HCT116 (cell line): Measurements from ENCODE around the gene CDH13. TPM values are rescaled to one million over a fixed set of nuclear protein-coding genes. Genes with fewer than 3 reads are reported as not detected.

Source experiments
- ATAC-seq: fragments of 200-7000 bp; cut with Tn5 transposase; 2 replicates; pipeline ENCODE4 v1.9.1; 2020; ENCODE audit warnings: mild to moderate bottlenecking, moderate library complexity
- BruUV-seq: library from RNA; stranded (reverse); fragments of 400-500 nt; replicated peaks from 2 replicates; lab custom pipeline; 2021; lab: Mats Ljungman, UMichigan
- CTCF ChIA-PET: fragments of 300-600 bp; sonication (Branson Sonifier 250); formaldehyde crosslinking; loops from one replicate; lab custom pipeline; 2021; ENCODE audit warnings: antibody characterized with exemption; lab: Charles Lee
- POLR2A ChIA-PET: fragments of 300-600, 350-600 bp; sonication (Branson Sonifier 250); formaldehyde crosslinking; loops from one replicate; lab custom pipeline; 2021; ENCODE audit warnings: antibody characterized with exemption; lab: Charles Lee
- RAD21 ChIA-PET, 2 experiments: fragments of 300-600 bp; sonication (Branson Sonifier 250); formaldehyde crosslinking; loops; one replicate each; lab custom pipeline; 2023; ENCODE audit warnings: low total read pairs in 2 of 2; ENCODE audit not compliant: uncharacterized antibody in 2 of 2, unreplicated experiment in 2 of 2, low non-redundant PET in 1 of 2; lab: Charles Lee
- DNase-seq: peaks from one replicate; pipeline ENCODE4 v3.0.0-alpha.2; 2010; ENCODE audit warnings: low read depth, low spot score
- H2AFZ ChIP-seq: fragments of 200-600 bp; shearing (Covaris generic), sonication (generic); 2 replicates; pipeline ENCODE4 v1.6.1; 2017; ENCODE audit warnings: low read depth, mixed run types, mixed read lengths, antibody characterized with exemption, low read length; ENCODE audit not compliant: poor library complexity, severe bottlenecking
- H3K27ac ChIP-seq: 2 replicates; pipeline ENCODE4 v1.5.1; 2012; ENCODE audit warnings: low read depth, low read length
- H3K27me3 ChIP-seq: fragments of 200-600 bp; sonication (generic); 2 replicates; pipeline ENCODE4 v1.6.1; 2016; ENCODE audit warnings: mixed run types, low read length, mixed read lengths; ENCODE audit not compliant: insufficient read depth
- H3K36me3 ChIP-seq, 2 experiments: fragments of 200-500 bp in 1 of 2; fragments of 200-600 bp in 1 of 2; sonication (Bioruptor generic) in 1 of 2; sonication (generic) in 1 of 2; 2 replicates each; pipeline versions ENCODE4 v1.5.1 to v1.6.1; 2014 to 2016; ENCODE audit warnings: low read length in 2 of 2, inconsistent platforms in 1 of 2, mixed read lengths in 1 of 2, mixed run types in 1 of 2; ENCODE audit not compliant: insufficient read depth in 2 of 2, control insufficient read depth in 1 of 2
- H3K4me1 ChIP-seq, 2 experiments: fragments of 200-600 bp in 1 of 2; sonication (generic) in 1 of 2; 2 replicates each; pipeline versions ENCODE4 v1.5.1 to v1.6.1; 2012 to 2017; ENCODE audit warnings: low read length in 2 of 2, inconsistent platforms in 1 of 2, mild to moderate bottlenecking in 1 of 2, mixed read lengths in 1 of 2, mixed run types in 1 of 2, moderate library complexity in 1 of 2; ENCODE audit not compliant: insufficient read depth in 2 of 2, control insufficient read depth in 1 of 2
- H3K4me2 ChIP-seq: fragments of 200-600 bp; sonication (generic); 2 replicates; pipeline ENCODE4 v1.6.1; 2017; ENCODE audit warnings: mixed run types, low read length, mixed read lengths
- H3K4me3 ChIP-seq, 2 experiments: fragments of 200-600 bp in 1 of 2; sonication (generic) in 1 of 2; replicated peaks in 1 of 2; 2 replicates each; pipeline ENCODE4 v1.5.1; 2011 to 2016; ENCODE audit warnings: low read length in 2 of 2, control low read depth in 1 of 2, low read depth in 1 of 2, mild to moderate bottlenecking in 1 of 2, mixed read lengths in 1 of 2, mixed run types in 1 of 2
- H3K79me2 ChIP-seq: fragments of 200-600 bp; sonication (generic); 2 replicates; pipeline ENCODE4 v1.6.1; 2017; ENCODE audit warnings: mild to moderate bottlenecking, mixed run types, low read length, moderate library complexity, mixed read lengths; ENCODE audit not compliant: insufficient read depth
- H3K9ac ChIP-seq: fragments of 200-600 bp; sonication (generic); 2 replicates; pipeline ENCODE4 v1.6.1; 2016; ENCODE audit warnings: low read length, mixed read lengths
- H3K9me2 ChIP-seq: fragments of 200-600 bp; sonication (generic), shearing (Covaris generic); 2 replicates; pipeline ENCODE4 v1.6.1; 2017; ENCODE audit warnings: mixed run types, mild to moderate bottlenecking, moderate library complexity; ENCODE audit not compliant: insufficient read depth
- H3K9me3 ChIP-seq, 2 experiments: fragments of 200-500 bp in 1 of 2; fragments of 200-600 bp in 1 of 2; sonication (Bioruptor generic) in 1 of 2; sonication (generic) in 1 of 2; 2 replicates each; pipeline ENCODE4 v1.6.1; 2014 to 2017; ENCODE audit warnings: low read length in 2 of 2, mixed read lengths in 2 of 2, inconsistent platforms in 1 of 2, low read depth in 1 of 2, mild to moderate bottlenecking in 1 of 2, mixed run types in 1 of 2, moderate library complexity in 1 of 2; ENCODE audit not compliant: control insufficient read depth in 1 of 2, insufficient read depth in 1 of 2
- H4K20me1 ChIP-seq: fragments of 200-600 bp; sonication (generic), shearing (Covaris generic); 2 replicates; pipeline ENCODE4 v1.6.1; 2017; ENCODE audit warnings: mixed run types, mild to moderate bottlenecking, moderate library complexity; ENCODE audit not compliant: insufficient read depth
- CEBPB ChIP-seq: IDR thresholded peaks from 2 replicates; pipeline ENCODE4 v1.6.1; 2012; ENCODE audit warnings: low read depth
- EZH2 ChIP-seq: fragments of 200-600 bp; sonication (generic); IDR thresholded peaks from 2 replicates; pipeline ENCODE4 v1.6.1; 2017; ENCODE audit warnings: antibody characterized with exemption, mixed run types
- SIN3A ChIP-seq: IDR thresholded peaks from 2 replicates; pipeline ENCODE4 v1.6.1; 2012; ENCODE audit warnings: low read depth
- TCF7L2 ChIP-seq: IDR thresholded peaks from 2 replicates; pipeline ENCODE4 v1.7.0; 2011; ENCODE audit warnings: borderline replicate concordance, inconsistent platforms; ENCODE audit not compliant: insufficient read depth, insufficient read length; ENCODE audit errors: extremely low read depth
- intact Hi-C: fragments of 100-400 bp; cut with micrococcal nuclease; formaldehyde crosslinking; loops from 2 replicates; pipeline ENCODE4 v1.10.0; 2022
- total RNA-seq: library from RNA; stranded (reverse); gene quantifications from one replicate; pipeline ENCODE4 v1.2.1, GENCODE V29; 2021; ENCODE audit not compliant: unreplicated experiment
- TF ChIP-seq, protein P1 (sequence below): IDR thresholded peaks from 2 replicates; pipeline ENCODE4 v1.6.1; 2012
- TF ChIP-seq, protein P2 (sequence below): IDR thresholded peaks from 2 replicates; pipeline ENCODE4 v1.6.1; 2012; ENCODE audit warnings: low read depth
- TF ChIP-seq, protein P3 (sequence below): IDR thresholded peaks from 2 replicates; pipeline ENCODE4 v1.6.1; 2012

CDH13 gene
- total RNA-seq, 1 experiment from 2014 or later, result not detected

DNA sequence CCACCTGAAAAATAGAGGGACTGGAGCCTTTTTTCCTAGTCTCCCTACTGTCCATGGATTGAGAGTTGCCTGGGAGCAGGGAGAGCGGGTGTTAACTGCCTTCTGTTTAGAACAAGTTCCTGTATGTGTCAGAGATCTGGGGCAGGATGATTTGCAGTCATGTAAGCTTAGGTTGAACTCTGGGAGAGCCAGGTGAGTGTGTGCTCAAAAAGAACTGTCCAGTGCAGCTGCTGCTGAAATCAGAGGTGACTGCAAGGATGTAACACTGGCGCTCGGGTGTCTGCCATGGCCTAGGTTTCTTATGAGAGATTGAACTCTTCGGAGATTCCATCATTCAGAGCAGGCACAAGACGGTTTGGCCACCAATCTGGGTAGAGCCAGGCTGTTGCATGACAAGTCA lies 432.5 kb downstream of the CDH13 start:
- DNase-seq, result no peak
- H3K9me3 ChIP-seq, result peaks cover 29 to 32% of the 10 kb centered on the region in 2 experiments; a peak in 2 of 4 replicates
- no peaks in the 10 kb centered on the region; a peak in 1 of 4 replicates for H3K36me3 ChIP-seq
- ATAC-seq, result no peak
- H3K4me3 ChIP-seq, result no peak overlapping the region
- H3K9me2 ChIP-seq, result no peaks in the 10 kb centered on the region
- no peak overlapping the region for H3K27ac ChIP-seq
- no peak overlapping the region for H3K9ac ChIP-seq
- no peaks in the 10 kb centered on the region for H3K4me1 ChIP-seq
- H3K27me3 ChIP-seq, result no peaks in the 10 kb centered on the region
- ChIA-PET RAD21 (no interaction called here), POLR2A (no interaction called here), CTCF (no interaction called here)
- intact Hi-C loops, result no loop called here
- TF ChIP-seq, protein P1, sequence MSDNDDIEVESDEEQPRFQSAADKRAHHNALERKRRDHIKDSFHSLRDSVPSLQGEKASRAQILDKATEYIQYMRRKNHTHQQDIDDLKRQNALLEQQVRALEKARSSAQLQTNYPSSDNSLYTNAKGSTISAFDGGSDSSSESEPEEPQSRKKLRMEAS, result no peak
- TF ChIP-seq SIN3A (no peak), TCF7L2 (no peak), CEBPB (no peak), EZH2 (no peak)
- TF ChIP-seq, protein P2, sequence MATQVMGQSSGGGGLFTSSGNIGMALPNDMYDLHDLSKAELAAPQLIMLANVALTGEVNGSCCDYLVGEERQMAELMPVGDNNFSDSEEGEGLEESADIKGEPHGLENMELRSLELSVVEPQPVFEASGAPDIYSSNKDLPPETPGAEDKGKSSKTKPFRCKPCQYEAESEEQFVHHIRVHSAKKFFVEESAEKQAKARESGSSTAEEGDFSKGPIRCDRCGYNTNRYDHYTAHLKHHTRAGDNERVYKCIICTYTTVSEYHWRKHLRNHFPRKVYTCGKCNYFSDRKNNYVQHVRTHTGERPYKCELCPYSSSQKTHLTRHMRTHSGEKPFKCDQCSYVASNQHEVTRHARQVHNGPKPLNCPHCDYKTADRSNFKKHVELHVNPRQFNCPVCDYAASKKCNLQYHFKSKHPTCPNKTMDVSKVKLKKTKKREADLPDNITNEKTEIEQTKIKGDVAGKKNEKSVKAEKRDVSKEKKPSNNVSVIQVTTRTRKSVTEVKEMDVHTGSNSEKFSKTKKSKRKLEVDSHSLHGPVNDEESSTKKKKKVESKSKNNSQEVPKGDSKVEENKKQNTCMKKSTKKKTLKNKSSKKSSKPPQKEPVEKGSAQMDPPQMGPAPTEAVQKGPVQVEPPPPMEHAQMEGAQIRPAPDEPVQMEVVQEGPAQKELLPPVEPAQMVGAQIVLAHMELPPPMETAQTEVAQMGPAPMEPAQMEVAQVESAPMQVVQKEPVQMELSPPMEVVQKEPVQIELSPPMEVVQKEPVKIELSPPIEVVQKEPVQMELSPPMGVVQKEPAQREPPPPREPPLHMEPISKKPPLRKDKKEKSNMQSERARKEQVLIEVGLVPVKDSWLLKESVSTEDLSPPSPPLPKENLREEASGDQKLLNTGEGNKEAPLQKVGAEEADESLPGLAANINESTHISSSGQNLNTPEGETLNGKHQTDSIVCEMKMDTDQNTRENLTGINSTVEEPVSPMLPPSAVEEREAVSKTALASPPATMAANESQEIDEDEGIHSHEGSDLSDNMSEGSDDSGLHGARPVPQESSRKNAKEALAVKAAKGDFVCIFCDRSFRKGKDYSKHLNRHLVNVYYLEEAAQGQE, result no peak
- TF ChIP-seq, protein P3, sequence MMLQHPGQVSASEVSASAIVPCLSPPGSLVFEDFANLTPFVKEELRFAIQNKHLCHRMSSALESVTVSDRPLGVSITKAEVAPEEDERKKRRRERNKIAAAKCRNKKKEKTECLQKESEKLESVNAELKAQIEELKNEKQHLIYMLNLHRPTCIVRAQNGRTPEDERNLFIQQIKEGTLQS, result no peak
- no peaks in the 10 kb centered on the region for H4K20me1 ChIP-seq
- BruUV-seq, result no TSS peak
- H3K79me2 ChIP-seq, result no peaks in the 10 kb centered on the region
- H3K4me2 ChIP-seq, result no peak overlapping the region
- no peak overlapping the region for H2AFZ ChIP-seq
